Suppressor macrophage treated with lipopolysaccharide for 1 hour (primary cell): ENCODE data around the gene PPP2R2C.

ENCODE experiments used
- DNase-seq, 3 donors: peaks; one replicate each; pipeline ENCODE4 v3.0.0-alpha.2; 2020 to 2022

The PPP2R2C gene

DNA sequence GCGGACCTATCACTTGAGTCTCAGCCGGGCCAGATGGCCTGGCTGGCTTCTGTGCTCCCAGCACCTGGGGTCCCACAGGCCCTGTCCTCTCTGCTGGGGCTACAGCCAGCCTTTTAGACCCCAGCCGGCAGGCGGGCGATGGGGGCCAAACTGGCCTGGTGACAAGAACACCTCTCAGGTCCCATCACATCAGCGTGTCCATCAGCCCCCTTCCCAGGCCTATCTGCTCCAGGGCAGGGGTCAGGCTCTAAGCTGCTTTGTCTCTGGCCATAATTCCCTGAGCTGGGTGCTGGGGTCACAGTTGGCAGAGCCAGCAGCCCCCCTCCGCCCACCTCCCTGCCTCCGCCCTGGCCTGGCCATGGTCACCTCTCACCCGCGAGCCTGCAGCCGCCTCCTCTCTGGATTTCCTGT lies 77.7 kb downstream of the PPP2R2C start:
- DNase-seq, result no peak

DNA sequence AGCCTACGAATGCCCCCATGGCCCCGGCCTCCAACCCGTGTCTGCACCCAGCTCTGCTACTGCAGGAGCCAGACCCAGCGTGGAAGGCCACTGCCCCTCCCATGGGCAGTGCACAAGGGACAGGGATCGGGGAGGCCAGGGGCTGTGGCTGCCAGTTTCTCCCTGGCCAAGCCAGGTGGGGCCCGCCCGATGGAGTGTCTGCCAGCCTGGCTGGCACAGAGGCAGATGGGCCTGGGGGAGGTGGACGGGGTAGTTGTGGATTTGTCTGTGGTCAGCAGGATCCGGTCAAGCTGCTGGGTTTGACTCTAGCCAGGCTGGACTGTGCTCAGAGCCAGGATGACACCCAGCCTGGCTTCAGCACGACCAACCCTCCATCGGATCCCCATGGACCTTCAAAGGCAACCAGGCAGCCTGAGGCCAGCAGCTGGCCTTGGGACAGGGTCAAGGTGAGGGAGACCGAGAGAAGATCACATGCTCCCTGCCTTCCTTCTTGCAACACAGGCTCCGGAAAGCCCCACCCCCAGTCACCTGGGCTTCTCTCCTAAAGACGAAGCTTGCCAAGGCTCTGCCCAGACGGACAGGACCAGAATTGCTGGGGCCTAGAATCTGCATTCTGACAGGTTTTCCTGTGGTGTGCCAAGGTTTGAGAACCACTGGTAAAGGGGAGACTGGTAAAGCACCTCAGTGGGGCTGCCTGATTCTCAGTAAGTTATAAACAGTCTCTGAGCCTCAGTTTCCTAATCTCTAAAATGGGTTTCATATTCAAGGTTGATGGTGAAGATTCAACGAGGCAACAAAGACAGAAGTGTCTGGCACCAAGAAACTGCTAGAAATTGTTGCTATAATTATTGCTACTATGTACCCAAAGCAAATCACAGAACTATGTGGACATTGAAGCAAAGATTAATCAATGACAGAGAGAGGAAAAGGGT lies 78.6 kb downstream of the PPP2R2C start:
- no peak for DNase-seq

DNA sequence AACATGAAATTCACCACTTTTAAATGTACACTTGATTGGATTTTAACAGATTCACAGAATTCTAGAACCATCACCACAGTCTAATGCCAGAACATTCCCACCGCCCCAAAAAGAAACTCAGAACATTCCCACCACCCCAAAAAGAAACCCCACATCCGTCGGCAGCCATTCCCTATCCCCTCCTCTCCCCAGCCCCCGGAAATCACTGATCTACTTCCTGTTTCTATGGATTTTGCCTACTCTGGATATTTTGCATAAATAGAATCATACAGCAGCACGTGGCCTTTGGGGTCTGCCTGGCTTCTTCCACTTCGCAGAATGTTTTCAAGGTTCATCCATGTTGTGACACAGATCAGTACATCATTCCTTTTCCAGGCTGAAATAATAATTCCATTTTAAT lies 79.3 kb downstream of the PPP2R2C start:
- DNase-seq, result no peak

DNA sequence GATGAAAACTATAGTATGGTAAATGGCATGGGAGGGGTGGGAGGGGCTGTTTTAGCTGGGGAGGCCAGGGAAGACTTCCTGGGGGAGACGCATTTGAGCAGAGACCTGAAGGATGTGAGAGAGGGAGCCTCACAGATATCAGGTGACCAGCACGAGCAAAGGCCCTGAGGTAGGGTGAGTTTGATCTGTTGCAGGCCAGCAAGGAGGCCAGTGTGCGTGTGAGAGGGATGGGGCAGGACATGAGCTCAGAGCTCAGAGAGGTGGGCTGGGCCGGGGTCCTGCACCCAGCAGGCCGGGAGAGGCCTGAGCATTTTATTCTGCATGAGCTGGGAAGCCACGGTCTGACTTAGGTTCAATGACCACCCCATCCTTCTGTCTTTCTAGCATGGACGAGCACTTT lies 80.0 kb downstream of the PPP2R2C start:
- DNase-seq, result no peak

DNA sequence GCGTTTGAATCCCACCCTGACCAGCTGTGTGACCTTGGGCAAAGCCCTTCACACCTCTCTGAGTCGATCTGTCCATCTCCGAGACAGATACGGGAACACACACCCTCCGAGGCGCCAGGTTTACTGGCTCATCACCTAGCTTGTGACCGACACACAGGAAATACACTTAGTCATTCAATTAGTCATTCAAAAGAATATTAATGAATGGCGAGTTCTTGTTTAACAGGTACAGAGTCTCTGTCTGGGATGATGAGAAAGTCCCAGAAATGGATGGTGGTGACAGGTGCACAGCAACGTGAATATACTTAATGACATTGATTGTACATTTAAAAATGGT lies 80.6 kb downstream of the PPP2R2C start:
- DNase-seq, result no peak

DNA sequence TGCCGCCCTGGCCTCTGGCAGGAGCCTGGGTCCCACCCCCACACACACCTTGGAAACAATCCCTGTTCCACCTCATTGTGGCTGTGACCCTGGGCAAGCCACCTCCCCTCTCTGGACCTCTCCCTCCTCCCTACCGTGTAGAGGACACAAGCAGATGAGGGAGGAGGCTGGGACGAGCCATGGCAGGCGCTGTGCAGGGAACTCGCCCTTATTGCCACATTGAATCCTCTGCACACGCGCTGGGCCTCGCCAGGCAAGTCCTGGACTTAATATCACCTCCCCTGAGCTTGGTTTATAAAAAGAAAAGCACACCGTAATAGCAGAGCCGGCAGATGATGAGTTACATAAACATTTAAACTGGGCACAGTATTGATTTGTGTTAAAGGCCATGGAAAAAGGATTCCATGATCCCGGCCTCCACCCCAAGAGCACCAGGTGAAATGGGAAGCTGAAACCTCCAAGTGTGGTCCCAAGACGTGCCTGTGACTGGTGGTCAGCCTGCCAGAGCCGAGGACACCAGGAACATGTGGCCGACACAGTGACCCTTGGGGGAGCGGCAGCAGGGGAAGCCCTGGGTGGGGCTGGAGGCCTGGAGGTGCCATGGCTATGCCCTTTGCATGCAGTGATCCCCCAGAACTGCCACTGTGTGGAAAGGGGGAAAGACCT lies 81.1 kb downstream of the PPP2R2C start:
- DNase-seq, result no peak

DNA sequence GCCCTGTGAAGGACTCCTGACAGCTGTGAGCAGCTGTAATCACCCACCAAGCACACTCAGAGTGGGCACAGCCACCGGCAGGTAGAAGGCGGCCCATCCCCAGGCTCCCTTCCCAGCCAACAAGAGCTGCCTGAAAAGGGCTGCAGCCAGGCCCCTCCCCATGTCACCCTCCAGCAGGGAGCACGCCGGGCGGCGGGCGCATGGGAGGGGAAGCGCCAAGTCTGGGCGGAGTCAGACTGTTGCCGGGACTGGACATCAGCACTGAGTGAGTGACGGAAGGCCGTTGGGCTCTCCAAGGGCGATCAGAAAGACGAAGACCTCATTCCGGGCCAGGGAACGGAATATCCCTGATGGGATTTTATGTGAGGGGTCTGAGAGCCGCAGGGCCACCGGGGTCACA lies 82.1 kb downstream of the PPP2R2C start:
- no peak for DNase-seq

DNA sequence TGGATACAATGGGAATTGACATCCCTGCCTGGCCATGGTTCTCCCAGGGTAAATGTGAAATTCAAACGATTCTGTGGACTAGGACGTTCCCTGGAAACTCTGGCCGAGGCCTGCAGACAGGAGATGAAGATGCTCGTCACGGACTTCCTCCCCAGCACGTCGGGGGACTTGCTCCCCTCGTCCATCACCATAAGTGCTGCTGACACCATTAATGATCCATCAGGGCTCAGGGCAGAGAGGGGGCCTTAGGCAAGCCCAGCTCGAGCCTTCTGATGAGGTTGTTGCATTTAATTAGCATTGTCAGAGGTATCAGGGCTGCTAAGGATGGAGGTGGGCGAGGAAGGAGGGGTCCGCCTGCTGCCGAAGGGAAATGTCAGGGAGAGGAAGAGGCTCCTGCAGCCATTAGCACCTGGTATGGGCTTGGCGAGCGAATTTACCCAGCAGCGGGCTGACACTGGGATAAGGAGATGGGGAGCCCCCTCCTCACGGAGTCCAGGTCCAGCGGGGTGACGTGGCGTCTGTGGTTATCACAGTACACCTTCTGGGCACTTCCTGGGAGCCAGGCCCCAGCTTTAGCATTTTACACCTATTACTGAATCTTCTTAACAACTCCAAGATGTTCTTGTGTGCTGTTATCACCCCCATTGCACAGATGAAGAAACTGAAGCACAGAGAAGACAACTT lies 83.1 kb downstream of the PPP2R2C start:
- DNase-seq, result no peak

DNA sequence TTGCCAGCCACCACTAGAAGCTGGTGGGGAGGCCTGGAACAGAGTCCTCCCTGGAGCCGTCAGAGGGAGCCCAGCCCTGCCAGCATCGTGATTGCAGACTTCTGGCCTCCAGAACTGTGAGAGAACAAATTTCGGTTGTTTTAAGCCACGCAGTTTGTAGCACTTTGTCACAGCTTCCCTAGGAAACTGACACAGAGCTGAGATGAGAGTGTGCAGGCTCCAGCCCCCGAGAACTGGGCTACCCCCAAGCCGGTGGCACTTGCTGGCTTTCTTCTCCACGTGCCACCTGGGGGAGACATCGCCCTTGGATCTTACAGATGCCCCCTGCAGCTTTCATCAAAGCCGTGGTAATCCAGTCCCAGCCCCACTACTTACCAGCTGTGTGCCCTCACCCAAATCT lies 83.7 kb downstream of the PPP2R2C start:
- no peak for DNase-seq

DNA sequence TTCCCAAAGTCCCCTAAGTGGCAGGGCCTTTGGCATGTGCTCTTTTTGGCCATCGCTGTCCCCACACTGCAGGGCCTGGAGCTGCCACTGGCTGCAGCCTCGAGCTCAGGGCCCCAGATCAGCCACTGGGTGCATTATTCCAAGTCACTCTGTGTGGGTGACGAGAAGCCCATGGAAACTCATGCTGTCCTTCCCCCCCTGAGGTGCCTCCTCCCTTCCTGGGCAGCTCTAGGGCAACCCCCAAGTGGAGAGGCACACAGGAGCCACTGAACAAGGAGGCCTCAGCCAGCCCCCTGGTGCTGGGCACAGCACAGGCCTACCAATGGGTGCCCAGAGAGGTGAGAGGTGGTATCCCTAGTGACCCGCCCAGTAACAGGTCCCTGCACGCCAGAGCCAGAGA lies 84.5 kb downstream of the PPP2R2C start:
- no peak for DNase-seq

DNA sequence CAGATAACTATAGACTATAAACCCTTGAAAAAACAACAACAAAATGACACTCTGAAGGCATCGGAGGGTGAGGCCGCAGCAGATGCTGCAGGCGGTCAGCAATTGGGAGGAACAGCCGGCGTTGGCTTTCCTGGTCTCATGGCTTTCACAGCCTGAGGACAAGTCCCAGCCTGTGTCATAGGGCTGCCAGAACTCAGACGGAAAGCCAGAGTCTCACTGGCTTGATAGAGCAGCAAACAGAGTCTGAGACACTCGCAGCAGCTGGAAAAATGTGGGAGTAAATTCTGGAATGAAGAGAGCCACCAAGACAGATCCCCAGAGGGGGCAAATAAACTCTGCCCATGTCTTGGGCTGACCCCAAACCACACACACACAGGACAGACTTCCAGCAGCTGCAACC lies 86.3 kb downstream of the PPP2R2C start:
- no peak for DNase-seq

DNA sequence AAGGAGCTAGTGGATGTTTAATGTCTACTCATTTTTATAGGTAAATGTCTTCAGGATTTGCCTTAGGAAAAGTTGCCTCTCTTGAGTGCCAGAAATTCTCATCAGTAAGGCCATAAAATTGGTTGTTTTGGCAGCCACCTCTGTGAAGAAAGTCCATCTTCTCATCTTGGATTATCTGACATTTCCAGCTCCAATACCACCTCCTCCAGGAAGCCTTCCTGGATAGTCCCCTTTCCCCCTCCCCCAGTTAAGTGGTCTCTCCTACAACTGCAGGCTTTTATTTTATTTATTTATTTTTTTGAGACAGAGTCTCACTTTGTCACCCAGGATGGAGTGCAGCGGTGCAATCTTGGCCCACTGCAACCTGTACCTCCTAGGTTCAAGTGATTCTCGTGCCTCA lies 87.1 kb downstream of the PPP2R2C start:
- DNase-seq, result no peak

DNA sequence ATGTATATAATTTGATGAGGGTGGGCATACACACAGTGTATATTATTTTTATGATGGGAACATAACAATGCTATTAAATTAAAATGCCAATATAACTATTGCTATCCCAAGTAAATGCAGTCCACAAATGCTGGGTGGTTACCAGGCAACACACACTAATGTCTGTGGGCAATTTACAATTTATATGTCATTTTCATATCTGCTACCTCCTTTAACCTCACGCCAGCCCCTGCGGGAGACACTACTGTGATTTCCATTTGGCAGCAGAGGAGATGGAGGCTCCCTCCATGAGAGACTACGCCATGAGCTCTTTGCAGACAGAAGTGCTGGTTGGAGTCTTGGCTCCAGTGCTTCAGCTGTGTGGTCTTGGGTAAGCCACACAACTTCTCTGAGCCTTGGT lies 87.9 kb downstream of the PPP2R2C start:
- DNase-seq, result no peak

DNA sequence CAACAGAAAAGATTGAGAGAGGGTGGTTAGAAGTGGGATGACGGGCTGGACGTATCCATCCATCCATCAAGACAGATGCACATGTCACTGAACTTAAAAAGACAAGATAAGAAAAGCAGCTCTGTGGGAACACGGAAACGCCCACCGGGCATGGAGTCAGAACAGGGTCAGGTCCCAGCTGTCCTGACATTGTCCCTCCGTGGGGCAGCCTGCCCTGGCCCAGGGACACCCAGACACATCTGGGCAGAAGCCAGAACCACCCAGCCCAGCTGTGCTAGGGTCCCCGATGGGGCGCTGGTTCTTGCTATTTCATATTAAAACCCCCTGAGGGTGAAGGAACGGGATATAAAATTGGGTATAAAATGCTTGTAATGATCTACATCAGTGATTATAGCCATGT lies 88.5 kb downstream of the PPP2R2C start:
- no peak for DNase-seq

DNA sequence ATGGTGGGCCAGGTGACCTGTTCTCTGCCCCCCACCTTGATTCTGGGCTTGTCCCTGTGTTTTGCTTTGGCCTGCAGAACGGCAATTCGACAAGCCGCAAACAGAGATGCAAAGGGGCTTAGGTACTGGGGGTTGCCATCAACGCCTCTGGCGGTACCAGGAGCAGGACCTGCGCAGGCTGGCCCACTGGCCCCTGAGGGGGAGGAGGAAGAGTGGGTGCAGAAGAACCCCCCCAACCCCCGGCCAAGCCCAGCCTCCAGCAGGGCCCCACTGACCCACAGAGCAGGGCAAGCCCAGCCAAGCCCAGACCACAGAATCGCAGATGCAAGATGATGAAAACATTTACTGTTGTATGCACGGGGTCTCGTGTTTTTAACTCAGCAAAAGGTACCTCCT lies 89.4 kb downstream of the PPP2R2C start:
- DNase-seq, result no peak

DNA sequence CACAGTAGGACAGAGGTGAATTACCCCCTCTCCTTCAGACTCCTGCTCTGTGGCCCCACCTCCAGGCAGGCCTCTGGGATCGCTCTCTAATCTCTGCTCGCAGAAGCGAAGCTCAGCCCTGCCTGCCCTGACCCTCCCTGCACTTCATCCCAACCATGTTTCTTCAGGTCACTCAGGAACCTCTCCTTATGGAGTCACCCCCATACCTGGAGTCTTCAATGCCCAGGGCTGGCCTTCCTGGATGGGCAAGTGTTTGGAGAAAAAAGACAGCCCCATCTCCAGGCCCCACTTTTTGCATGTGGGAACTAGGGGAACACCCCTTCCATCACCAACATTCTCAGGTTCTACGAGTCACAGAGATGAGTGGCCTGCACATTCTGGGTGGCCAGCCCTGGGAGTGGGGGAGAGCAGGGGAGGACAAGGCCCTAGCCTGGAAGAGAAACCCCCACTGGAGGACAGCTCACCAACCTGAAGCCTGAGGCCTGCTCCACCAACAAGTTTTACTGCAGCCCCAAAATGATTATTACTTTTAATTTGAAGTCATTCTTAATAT lies 90.8 kb downstream of the PPP2R2C start:
- no peak for DNase-seq

DNA sequence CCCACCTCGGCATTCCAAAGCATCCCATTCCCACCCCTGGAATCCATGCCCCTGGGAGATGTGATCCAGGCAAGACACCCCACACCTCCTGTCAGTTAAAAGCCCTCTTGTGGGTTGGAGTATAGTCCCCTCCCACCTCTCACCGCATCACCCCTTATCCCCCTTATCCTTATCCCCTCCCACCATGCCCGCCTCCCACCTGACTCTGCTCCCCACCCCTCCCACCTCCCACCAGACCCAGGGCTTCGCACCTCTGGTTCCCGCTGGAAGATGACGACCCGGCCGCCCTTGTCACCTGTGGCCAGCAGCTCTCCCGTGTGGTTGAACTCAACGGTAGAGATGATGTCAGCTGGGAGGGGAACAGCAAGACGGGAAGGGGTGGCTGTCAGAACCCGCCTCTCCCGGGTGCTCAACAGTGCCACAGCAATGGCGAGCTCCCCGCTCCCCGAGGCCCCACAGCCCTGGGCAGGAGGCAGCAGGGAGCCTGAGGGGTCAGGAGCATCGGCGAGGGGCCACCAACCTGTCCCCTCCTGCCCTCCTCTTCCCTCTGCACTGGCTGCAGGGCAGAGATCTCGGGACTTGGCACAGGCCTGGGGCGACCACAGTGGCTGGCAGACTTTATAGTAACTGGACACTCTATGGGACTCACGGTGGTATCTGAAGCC lies 91.5 kb downstream of the PPP2R2C start:
- no peak for DNase-seq

DNA sequence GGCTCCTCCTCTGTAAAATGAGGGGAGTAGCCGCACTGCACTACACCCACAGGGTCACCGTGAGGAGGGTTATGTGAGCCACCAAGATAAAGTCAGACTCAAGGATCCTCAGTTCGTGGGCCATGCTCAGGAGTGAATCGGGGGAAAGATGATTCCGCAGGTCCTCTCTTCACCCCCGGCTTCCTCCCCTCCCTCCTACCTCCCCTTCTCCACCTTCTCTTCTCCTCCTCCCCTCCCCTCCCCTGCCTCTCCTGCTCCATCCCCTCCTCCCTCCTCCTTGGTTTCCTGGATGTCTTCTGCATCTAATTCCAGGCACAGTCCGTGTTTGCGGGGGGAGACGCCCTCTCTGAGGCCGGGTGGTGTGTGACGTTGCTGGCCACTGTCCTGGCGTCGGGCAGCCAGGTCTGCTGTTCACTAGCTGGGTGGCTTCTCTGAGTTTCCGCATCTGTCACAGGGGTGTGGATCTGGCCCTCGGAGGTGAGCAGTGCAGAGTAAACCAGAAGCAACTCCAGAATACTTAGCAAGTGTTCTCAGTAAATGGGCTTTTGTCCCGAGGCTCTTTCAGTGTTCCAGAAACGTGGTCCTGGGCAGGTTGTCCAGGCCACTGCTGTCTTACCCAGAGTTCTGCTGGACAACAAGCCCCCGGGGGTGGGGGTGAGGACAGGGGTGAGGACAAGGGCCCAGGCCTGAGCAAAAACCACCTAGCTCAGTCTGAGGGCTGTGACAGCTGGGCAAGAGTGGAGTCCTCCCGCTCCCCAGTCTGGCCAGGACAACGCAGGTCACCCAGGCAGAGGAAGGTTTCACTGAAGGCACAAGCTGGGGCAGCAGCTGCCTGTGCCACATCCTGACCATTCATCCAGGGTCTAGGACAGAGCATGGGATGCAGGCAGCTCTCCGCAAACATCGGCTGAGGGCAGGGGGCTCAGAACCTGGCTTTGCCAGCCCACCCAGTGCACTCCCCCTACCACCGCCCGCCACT lies 92.4 kb downstream of the PPP2R2C start:
- no peak for DNase-seq

DNA sequence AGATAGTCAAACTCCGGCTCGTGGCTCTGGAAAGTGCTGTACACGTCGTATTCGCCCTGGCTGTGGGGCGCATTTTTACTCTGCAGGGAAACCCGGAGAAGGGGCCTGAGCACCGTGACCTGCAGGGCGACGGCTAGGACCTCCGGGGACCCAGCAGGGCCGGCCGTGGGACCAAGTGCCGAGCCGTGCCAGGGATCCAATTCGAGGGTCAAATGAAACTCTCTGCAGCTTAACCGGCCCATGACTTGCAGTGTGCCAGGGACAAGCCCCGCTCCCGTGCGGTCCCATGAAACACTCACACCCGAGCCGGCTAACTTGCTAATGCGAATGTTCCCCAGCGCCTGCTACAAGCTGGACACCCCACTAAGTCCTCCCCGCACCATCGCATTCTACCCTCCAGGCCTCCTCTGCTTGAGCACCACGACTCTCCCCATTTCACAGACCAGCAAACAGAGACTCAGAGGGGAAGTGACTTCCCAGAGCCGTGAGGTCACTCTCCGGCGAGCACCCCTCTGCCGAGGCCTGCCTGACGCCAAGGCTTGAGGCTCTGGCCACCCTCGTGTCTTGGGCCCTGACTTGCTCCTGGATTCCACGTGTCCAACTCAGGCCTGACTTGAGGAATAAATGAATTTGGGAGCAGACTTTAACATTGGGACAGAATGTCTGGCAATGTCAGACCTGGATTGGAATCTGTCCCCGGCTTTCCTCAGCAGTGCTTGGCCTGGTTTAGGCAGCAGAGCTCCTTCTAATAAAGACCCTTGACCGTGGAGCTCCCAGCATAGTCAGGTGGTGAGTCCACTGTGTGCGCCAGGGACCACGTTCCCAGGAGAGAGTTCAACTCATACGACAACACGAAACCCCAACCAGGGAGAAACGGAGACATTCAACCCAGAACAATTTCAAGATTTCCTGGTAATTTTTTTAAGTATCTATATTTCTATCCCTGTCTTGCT lies 93.6 kb downstream of the PPP2R2C start:
- no peak for DNase-seq

DNA sequence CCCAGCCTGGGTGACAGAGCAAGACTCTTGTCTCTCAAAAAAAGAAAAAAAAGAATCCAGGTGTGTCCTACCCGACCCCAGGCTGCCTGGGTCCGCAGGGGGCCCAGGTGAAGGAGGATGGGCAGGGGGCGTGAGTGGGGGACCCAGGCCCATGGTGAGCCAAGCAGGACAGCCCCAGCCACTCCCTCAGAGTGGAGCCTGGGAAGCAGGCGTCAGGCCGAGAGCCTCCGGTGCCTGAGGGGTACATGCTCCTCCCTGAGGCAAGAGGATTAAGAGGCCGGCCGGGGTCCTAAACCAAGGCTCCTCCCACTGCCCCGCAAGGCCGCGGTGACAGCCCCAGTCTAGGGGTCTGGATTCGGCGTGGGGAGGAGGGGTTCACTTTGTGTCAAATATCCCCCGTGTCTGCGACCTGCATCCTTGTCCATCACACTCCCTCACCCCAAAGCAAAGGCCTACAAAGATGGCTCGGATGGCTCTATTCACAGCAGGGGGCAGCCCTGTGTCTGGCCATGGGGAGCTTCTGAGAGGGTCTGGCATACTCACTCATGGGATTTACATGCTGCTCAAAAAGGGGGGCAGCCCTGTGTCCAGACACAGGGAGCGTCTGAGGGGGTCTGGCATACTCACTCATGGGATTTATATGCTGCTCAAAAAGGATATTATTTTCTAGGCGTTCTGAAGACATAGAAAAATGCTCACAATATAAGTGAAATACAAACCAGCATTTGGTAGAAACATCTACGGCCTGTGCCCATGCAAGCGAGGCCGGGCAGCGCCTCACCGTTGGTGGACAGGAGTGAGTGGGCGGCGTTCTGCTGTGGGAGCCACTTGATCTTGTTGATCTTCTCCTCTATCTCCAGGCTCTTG lies 94.6 kb downstream of the PPP2R2C start:
- DNase-seq, result no peak
